ENCODE measurements around the gene ZP2. TPM values are rescaled to one million over a fixed set of nuclear protein-coding genes. Genes with fewer than 3 reads are reported as not detected.

The ZP2 gene
- total RNA-seq, 1 donor from 2014 or later: not detected

GRCh38 chr16:21244518-21245215 is 33.3 kb upstream of the ZP2 start:
- no peak for DNase-seq (ENCODE audit: low spot score in 2 of 2)
- H3K4me3 ChIP-seq: no peak overlapping the region
- no peak overlapping the region for H3K27ac ChIP-seq
- intact Hi-C loops (cut with DNase I): no loop called here
- TF ChIP-seq CTCF (IDR thresholded peaks at IDR 0.05): no peak
- no peaks in the 10 kb centered on the region for H3K4me1 ChIP-seq
- no peaks in the 10 kb centered on the region for H3K36me3 ChIP-seq
- H3K9me3 ChIP-seq: no peaks in the 10 kb centered on the region
- no peaks in the 10 kb centered on the region for H3K27me3 ChIP-seq

GRCh38 chr16:21242756-21243155 is 31.4 kb upstream of the ZP2 start:
- Histone ChIP-seq H3K36me3 (no peaks in the 10 kb centered on the region), H3K27me3 (no peaks in the 10 kb centered on the region), H3K9me3 (no peaks in the 10 kb centered on the region), H3K4me3 (no peak overlapping the region), H3K4me1 (no peaks in the 10 kb centered on the region), H3K27ac (no peak overlapping the region)
- no peak for TF ChIP-seq CTCF (IDR thresholded peaks at IDR 0.05)
- intact Hi-C loops (cut with DNase I): no loop called here
- no peak for DNase-seq (ENCODE audit: low spot score in 2 of 2)

DNA sequence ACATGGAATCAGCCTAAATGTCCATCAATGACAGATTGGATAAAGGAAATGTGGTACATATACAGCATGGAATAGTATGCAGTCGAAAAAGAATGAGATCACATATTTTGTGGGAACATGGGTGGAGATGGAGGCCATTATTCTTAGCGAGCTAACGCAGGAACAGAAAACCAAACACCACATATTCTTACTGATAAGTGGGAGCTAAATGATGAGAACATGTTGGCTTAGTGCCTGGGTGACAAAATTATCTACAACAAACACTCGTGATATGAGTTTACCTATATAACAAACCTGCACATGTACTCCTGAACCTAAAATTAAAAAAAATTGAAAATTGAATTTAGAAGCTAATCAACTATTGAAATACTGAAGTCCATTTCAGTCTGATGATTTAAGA is 28.3 kb upstream of the ZP2 start:
- Histone ChIP-seq H3K27ac (no peak overlapping the region), H3K9me3 (no peaks in the 10 kb centered on the region), H3K4me3 (no peak overlapping the region), H3K36me3 (no peaks in the 10 kb centered on the region), H3K4me1 (no peaks in the 10 kb centered on the region), H3K27me3 (no peaks in the 10 kb centered on the region)
- intact Hi-C loops (cut with DNase I): no loop called here
- TF ChIP-seq CTCF (IDR thresholded peaks at IDR 0.05): no peak
- no peak for DNase-seq (ENCODE audit: low spot score in 2 of 2)

GRCh38 chr16:21236831-21237230 is 25.5 kb upstream of the ZP2 start:
- Histone ChIP-seq H3K27me3 (no peaks in the 10 kb centered on the region), H3K36me3 (no peaks in the 10 kb centered on the region), H3K4me1 (no peaks in the 10 kb centered on the region), H3K9me3 (no peaks in the 10 kb centered on the region), H3K4me3 (no peak overlapping the region), H3K27ac (no peak overlapping the region)
- DNase-seq (ENCODE audit: low spot score in 2 of 2): no peak
- intact Hi-C loops (cut with DNase I): no loop called here
- TF ChIP-seq CTCF (IDR thresholded peaks at IDR 0.05): no peak

DNA sequence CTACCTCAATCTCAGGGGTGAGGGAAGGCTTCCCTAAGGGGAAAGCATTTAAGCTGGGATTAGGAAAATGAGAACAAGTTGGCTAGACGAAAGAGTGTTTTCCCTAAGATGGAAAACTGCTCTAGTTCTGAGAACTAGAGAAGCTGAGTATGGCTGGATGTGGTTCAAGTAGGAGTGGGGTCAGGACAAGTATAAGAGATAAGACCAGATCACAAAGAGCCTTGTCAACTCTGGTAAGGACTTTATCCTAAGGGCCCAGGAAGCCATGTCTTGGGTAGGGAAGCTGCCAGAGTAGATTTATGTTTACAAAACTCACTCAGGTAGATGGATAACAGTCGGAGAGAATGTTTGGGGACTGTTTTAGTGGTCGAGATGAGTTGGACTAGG is 23.8 kb upstream of the ZP2 start:
- DNase-seq (ENCODE audit: low spot score in 2 of 2): no peak
- no peak for TF ChIP-seq CTCF (IDR thresholded peaks at IDR 0.05)
- Histone ChIP-seq H3K9me3 (no peaks in the 10 kb centered on the region), H3K27me3 (no peaks in the 10 kb centered on the region), H3K4me3 (no peak overlapping the region), H3K4me1 (no peaks in the 10 kb centered on the region), H3K27ac (no peak overlapping the region), H3K36me3 (no peaks in the 10 kb centered on the region)
- intact Hi-C loops (cut with DNase I): no loop called here

Measured in ascending aorta (tissue), 2 donors.